Ascending aorta (tissue), 2 donors: ENCODE measurements around the gene FAM107B. TPM values are rescaled to one million over a fixed set of nuclear protein-coding genes. Genes with fewer than 3 reads are reported as not detected.

Experiments used
- DNase-seq, 2 donors: peaks; one replicate each; pipeline ENCODE4 v3.0.0-alpha.2; 2019; ENCODE audit warnings: low spot score in 2 of 2
- H3K27ac ChIP-seq, 2 donors: fragments of 200-600 bp; sonication (generic); one replicate each; pipeline ENCODE4 v1.5.1; 2016 to 2017; ENCODE audit warnings: mild to moderate bottlenecking in 1 of 2
- H3K27me3 ChIP-seq: fragments of 200-600 bp; sonication (generic); one replicate; pipeline ENCODE4 v1.5.1; 2017
- H3K36me3 ChIP-seq, 2 donors: fragments of 200-600 bp; sonication (generic); one replicate each; pipeline ENCODE4 v1.5.1; 2016
- H3K4me1 ChIP-seq, 2 donors: fragments of 200-600 bp; sonication (generic); one replicate each; pipeline ENCODE4 v1.5.1; 2016 to 2017; ENCODE audit warnings: mild to moderate bottlenecking in 1 of 2
- H3K4me3 ChIP-seq, 2 donors: fragments of 200-600 bp; sonication (generic); one replicate each; pipeline ENCODE4 v1.5.1; 2016 to 2017; ENCODE audit warnings: mild to moderate bottlenecking in 1 of 2
- H3K9me3 ChIP-seq, 2 donors: fragments of 200-600 bp; sonication (generic); one replicate each; pipeline ENCODE4 v1.5.1; 2016
- CTCF ChIP-seq, 3 experiments: fragments of 200-600 bp in 2 of 3; fragments of 450-650 bp in 1 of 3; sonication (generic) in 2 of 3; IDR thresholded peaks; one replicate each; pipeline ENCODE4 v1.5.1; 2016 to 2019; ENCODE audit warnings: antibody characterized with exemption in 3 of 3, mild to moderate bottlenecking in 1 of 3, moderate library complexity in 1 of 3
- intact Hi-C: fragments of 100-400 bp; cut with DNase I; formaldehyde crosslinking; loops from one replicate; pipeline ENCODE4 v1.15.1; 2023
- total RNA-seq: library from RNA; depleted of rRNA; stranded (reverse); fragments of >200 nt; gene quantifications from one replicate; pipeline ENCODE4 v1.1.0, GENCODE V29; 2016

Gene FAM107B
- total RNA-seq, 1 donor from 2014 or later: 3.7 TPM

GRCh38 chr10:14697281-14697680 lies 77.4 kb downstream of the FAM107B start:
- H3K4me1 ChIP-seq: no peaks in the 10 kb centered on the region
- H3K4me3 ChIP-seq: no peak overlapping the region
- H3K36me3 ChIP-seq: no peaks in the 10 kb centered on the region
- H3K9me3 ChIP-seq: no peaks in the 10 kb centered on the region
- DNase-seq: no peak
- TF ChIP-seq CTCF (IDR thresholded peaks at IDR 0.05): no peak
- no peak overlapping the region for H3K27ac ChIP-seq
- intact Hi-C loops: no loop called here
- no peaks in the 10 kb centered on the region for H3K27me3 ChIP-seq

DNA sequence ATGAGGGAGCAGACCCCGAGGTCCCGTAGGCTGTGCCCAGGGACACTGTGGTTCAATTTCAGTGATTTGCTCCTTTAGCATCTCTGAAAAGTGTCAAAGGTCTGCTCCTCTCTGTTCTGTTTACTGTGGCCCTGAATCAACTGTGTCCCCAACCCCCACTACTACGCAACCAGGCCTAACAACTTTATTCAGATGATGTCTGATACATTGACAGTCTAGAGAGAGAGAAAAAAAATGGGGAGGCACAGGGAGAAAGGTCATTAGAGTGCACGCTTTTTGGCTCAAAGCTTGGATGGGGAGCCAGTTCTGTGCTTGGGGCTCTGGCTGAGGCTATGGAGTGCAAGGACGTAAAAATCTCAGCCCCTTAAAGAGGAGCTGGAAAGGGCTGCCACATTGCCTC lies 77.9 kb downstream of the FAM107B start:
- Histone ChIP-seq H3K27ac (no peak overlapping the region), H3K9me3 (no peaks in the 10 kb centered on the region), H3K4me3 (no peak overlapping the region), H3K27me3 (no peaks in the 10 kb centered on the region), H3K36me3 (no peaks in the 10 kb centered on the region), H3K4me1 (no peaks in the 10 kb centered on the region)
- TF ChIP-seq CTCF (IDR thresholded peaks at IDR 0.05): no peak
- intact Hi-C loops: no loop called here
- no peak for DNase-seq

DNA sequence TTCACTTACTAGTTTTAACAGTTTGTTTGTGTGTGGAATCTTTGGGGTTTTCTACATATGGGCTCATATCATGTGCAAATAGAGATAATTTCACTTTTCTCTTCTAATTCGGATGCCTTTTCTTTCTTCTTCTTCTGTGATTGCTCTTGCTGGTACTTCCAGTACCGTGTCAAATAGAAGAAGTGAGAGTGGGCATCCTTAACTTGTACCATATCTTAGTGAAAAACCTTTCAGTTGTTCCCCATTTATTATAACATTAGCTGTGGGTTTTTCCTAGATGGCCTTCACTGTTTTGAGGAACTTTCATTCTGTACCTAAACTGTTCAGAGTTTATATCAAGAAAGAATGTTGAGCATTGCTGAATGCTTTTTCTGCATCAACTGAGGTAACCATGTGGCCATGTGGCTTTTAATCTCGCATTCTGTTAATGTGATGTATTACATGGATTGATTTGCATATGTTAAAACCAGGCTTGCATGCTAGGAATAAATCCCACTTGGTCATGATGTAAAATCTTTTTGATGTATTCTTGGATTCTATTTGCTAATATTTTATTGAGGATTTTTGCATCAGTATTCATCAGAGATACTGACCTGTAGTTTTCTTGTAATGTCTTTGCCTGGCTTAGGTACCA lies 78.7 kb downstream of the FAM107B start:
- Histone ChIP-seq H3K27ac (no peak overlapping the region), H3K9me3 (no peaks in the 10 kb centered on the region), H3K36me3 (no peaks in the 10 kb centered on the region), H3K4me1 (no peaks in the 10 kb centered on the region), H3K27me3 (no peaks in the 10 kb centered on the region), H3K4me3 (no peak overlapping the region)
- TF ChIP-seq CTCF (IDR thresholded peaks at IDR 0.05): no peak
- no peak for DNase-seq
- intact Hi-C loops: no loop called here

- Histone ChIP-seq H3K4me3 (no peak overlapping the region), H3K27me3 (no peaks in the 10 kb centered on the region), H3K4me1 (no peaks in the 10 kb centered on the region), H3K36me3 (no peaks in the 10 kb centered on the region), H3K27ac (no peak overlapping the region), H3K9me3 (no peaks in the 10 kb centered on the region)
- intact Hi-C loops: no loop called here
- TF ChIP-seq CTCF (IDR thresholded peaks at IDR 0.05): no peak
- DNase-seq: no peak
These were observed 80.8 kb downstream of the FAM107B start for GRCh38 chr10:14693891-14694290.

DNA sequence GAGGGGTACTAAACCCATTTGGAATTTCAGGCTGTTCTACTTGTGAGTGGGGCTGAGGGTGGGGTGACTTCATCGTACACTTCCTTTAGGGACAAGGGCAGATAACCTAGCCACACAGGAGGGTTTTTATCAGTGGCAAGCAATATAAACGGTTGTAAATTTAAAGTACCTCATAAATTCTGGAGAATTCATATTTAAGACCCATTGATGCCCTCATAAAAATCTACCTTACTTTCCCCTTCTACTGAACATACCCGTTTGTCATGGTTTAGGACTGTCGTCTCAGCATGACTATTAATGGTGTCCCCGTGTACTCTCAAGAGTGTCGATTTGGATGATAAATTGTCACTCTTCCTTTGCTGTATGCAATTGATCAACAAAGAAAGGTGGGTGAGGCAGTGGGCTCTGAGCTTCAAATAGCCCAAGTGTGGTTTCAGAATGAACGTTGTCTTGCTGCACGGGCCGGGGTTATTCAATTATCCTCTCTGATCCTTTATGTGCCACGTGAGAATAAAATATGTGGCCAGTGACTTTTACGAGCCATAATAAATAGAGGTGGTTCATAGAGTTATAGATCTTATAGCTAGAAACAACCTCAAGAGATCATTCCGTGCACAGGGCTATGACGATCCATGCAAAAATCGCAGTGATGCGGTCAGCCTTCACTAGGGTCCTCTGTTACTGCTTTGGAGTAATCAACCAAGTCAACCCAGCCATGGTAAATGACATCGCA lies 82.2 kb downstream of the FAM107B start:
- Histone ChIP-seq H3K27me3 (no peaks in the 10 kb centered on the region), H3K27ac (no peak overlapping the region), H3K4me1 (no peaks in the 10 kb centered on the region), H3K36me3 (no peaks in the 10 kb centered on the region), H3K4me3 (no peak overlapping the region), H3K9me3 (no peaks in the 10 kb centered on the region)
- TF ChIP-seq CTCF (IDR thresholded peaks at IDR 0.05): no peak
- DNase-seq: no peak
- intact Hi-C loops: no loop called here
